GM18511 (cell line): ENCODE results near the gene PICK1.

Source experiments
- ATAC-seq: cut with Tn5 transposase; IDR thresholded peaks from one replicate; pipeline ENCODE4 v1.9.1; 2021; ENCODE audit warnings: mild to moderate bottlenecking, moderate library complexity; ENCODE audit not compliant: unreplicated experiment

The PICK1 gene

GRCh38 chr22:38086001-38086845 lies 29.0 kb downstream of the PICK1 start:
- ATAC-seq, result no peak

GRCh38 chr22:38086942-38087341 lies 29.7 kb downstream of the PICK1 start:
- no peak for ATAC-seq

DNA sequence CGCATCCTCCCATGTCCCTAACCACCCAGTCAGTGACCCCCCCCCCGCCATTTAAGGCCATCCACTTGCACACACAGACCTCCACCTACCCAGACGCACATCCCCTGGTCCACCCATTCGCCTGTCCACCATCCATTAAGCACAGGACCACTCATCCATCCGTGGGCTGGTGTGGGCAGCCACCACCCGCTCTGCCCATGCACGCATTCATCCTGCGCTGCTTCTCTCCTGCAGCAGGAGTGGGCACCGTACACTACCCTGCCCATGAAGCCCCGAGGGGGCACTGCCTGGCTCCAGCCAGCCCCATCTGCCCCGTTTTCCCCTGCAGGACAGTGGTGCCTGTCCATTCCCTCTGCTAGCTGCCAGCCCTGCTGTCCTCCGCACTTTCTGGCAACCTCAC lies 30.7 kb downstream of the PICK1 start:
- ATAC-seq, result no peak

- no peak for ATAC-seq
These were observed 31.6 kb downstream of the PICK1 start for GRCh38 chr22:38088629-38089473.

DNA sequence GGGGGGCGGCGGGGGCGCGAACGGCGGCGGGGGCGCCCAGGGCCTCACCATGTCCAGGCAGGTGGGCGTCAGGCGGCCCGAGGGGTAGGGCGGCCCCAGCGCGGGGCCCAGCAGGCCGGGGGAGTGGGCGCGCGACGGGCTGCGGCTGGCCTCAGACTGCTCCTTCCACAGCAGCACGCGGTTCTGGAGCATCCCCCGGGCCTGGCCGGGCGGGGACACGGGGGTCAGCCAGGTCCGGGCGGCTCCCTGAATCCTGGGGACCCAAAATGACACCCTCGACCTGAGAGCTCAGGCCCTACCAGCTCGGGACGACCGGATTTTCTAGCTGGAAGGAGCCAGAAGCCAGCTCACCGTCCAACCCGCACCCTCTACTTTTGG lies 32.3 kb downstream of the PICK1 start:
- ATAC-seq, result no peak

DNA sequence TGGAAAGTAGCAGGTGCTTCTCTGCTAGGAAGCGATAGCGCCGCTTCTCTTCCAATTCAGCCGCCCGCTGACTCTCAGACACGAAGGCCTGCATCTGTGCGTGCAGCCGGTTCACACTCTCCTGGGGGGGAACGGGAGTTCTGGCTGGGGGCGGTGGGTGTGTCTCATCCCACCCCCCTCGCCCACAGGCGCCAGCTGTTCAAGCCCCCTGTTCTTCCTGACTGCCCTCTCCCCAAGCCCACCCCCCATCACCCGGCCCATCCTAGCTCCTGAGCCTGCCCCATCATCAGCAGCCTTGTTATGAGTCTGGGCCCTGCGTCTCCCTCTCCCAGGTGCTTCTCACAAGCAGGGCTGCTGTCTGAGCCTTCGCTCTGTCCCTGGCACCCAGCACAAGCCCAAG lies 39.9 kb downstream of the PICK1 start:
- no peak for ATAC-seq

GRCh38 chr22:38097557-38098409 lies 40.6 kb downstream of the PICK1 start:
- ATAC-seq, result no peak

DNA sequence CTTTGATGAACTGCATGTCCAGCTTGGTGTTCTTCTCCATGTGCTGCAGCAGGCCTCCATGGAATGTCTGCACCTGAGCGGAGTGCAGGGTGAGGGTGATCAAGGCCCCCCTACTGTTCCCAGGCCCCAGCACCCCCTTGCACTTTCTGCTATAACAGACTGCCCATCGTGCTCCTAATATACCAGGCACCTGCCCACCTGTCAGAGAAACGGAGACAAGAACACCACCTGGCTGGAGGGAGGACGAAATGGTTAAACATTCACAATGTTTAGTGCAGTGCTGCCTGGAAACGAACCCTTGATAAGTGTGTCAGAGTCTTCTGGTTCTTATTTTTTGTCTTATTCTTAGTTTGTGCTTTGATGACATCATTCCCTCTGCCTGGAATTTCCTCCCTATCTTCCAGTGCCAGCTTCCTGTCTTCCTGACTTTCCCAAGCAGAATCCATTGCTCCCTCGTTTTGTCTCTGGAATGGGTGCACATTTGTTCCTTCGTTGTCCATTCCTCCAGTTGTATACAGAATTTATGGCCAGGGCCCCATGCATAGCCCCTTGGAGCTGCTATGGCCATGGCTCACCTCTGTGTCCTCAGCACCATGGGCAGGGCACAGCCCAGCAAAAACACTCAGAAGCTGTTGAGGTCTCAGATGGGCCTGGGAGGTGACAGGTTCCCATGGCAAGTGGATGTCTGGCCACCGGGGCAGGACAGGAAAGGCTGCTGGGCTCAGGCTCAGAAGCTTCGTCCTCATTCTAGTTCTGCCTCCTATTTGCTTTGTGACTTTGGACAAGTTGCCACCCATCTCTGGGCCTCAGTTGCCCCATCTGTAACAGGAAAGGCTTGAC lies 41.4 kb downstream of the PICK1 start:
- no peak for ATAC-seq

GRCh38 chr22:38103641-38104040 lies 46.4 kb downstream of the PICK1 start:
- ATAC-seq, result no peak

DNA sequence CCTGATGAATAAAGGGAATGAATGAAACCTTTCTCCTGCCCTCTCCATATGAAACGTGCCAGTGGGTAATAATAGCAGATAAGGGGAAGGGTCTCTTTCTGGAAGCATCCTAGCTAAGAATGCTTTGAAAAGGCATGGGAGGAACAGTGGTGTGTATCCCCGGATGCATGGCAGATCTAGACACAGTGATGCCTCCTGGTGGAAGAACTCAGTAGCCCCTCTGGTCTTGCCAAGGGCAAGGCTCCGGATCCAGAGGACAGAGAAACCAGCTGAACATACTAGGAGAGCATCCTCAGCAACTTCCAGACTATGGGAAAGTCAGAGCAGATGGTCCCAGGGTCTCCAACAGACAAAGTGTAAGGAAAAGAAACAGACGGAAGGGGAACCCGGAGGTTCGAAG lies 46.9 kb downstream of the PICK1 start:
- ATAC-seq, result no peak

DNA sequence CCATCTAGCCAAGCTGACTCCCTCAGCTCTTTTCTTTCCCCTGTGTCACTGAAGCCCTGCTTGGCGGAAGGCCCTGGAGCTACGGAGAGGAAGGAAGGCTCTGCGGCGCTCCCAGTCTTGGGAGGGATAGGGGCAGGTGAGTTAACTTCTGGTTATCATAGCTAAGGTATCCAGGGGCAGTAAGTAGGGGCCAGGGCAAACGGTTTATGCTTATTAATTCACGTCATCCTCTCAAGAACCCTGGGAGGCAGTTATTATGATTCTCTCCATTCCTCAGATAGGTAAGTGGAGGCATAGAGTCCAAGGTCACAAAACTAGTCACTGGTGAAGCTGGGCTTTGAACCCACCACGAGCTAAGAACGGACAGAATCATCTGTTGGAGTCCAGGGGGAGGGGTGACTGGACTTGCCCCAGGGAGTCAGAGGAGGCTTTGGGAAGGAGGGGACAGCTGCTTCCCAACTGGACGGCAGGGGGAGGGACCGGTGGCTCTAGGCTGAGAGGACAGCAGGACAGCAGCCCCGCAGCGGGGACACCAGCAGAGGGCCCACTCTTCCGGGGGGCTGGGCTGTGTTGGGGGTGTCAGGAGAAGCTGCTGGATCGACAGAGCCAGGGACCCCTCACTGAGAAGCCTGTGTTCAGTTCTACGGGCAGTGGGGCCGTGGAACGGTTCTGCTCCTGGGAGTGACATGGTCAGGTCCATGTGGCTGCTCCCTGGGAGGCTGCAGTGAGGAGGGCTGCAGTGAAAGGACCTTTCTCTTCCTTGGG lies 49.8 kb downstream of the PICK1 start:
- ATAC-seq, result no peak

DNA sequence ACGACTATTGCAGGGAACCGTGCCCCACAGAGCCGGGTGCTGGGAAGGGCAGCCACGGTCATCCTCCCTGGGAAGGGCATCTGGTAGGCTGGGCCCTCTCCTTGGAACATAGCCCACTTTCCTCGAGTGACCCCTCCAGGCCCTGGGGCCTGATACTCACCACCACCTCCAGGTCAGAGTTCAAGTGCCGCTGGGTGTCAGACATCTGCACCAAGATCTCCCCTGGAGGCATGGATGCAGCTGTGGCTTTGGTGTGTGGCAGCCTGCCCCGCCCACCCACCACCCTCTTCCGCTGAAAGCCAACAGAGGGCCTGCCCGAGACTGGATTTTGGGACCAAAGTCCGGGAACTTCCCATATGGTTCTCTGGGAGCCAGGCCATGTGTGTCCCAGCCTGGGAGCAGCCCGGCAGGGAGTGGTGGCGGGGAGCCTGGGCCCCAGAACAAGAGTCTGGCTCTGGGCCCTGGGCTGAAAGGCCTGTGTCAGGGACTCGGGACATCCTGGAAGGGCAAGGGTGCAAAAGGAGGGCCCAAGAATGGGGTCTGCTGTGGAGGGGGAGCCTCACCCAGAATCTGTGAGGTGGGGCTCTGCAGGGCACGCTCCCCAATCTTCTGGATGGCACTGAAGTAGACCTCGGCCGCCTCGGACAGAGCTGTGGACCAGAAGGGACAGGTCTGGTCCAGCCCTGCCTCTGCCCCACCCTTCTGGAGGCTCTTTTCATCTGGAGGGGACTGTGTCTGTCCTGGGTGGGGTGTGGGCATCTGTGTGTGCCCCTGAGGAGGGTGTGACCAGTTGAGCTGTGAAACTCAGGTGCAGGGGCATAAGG lies 50.7 kb downstream of the PICK1 start:
- ATAC-seq, result no peak

GRCh38 chr22:38108561-38109319 lies 51.5 kb downstream of the PICK1 start:
- ATAC-seq, result no peak

DNA sequence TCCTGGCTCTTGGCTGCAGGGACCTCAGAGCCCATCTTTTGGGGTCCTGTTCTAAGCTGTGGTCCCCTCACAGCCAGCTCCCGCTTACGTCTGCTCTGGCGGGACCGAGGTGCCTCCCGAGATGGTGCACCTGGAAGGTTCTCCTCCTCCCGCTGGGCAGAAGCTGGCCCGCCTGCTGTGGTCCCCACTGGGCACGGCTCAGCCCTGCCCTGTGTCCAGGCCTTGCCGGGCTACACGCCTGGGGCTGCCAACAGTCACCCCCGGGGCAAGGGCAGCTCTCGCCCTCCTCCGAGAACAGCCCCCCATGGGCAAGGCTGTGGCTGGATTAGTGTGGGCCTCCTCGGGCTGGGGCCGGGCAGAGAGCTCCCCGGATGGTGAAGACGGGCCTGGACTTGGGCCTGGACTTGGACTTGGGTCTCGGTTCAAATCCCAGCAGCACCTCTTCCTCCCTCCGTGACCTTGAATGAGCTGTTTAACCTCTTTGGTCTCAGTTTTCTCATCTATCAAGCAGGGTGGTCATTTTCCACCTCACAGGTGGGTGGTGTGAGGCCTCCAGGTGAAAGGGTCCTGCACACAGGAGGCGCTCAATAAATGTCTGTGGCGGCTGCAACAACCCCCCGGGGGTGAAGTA lies 52.3 kb downstream of the PICK1 start:
- no peak for ATAC-seq

DNA sequence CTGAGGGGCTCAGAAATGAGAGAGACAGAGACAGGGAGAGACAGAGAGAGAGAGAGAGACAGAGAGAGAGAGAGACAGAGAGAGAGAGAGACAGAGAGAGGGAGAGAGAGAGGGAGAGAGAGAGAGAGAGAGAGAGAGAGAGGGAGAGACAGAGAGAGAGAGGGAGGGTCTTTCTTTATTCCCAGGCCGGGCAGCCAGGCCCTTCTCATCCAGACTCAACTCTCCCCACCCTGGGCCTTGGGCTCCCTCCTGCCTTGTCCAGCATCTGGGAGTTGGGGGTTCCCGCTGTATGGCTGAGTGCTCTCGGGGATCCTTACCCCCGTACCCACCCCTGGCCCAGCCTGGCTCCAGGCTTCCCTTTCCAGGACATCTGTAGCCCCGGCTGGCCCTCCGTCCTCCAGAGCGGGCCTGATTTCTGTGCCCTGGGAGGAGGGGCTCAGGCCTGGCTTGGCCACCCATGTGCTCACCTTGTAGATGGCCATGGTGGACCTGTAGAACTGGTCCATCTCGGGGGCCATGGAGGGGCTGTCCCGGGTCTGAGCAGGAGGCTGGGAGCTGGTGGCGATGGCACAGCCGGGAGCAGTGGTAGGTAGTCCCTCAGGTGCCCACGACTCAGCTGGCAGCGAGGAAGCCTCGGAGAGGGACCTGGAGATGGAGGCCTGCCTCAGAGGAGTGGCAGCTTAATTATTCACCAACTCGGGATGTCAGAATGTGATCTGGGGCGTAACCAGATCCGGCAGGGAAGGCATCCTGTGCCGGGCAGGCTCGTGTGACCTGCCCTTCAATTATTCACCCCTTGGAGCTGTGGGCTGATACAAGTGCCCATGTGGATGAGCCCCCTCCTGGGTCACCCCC lies 53.0 kb downstream of the PICK1 start, which contains the start of gene BAIAP2L2:
BAIAP2L2 (minus strand) TSS at position 677 of the 855 bp plus-strand sequence; CDS start at position 518, 159 bp downstream.
- no peak for ATAC-seq
